Measurements from ENCODE around the gene PCDHGA1. TPM values are rescaled to one million over a fixed set of nuclear protein-coding genes. Genes with fewer than 3 reads are reported as not detected.

PCDHGA1 gene
- total RNA-seq, 1 donor from 2014 or later, result 0.13 TPM

DNA sequence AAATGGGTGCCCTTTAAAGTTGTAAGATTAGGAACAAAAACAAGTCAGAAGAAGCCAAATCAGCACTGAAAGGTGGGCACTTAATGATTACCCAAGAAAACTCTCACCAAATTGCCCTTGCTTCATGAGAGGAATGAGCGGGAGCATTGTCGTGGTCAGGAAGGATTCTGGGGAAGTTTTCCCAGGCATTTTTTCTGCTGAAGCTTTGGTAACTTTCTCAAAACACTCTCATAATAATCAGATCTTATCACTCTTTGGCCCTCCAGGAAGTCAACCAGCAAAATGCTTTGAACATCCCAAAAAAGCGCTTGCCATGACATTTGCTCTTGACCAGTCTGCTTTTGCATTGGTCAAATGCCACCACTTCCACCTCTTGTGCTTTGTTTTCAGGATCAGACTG, 135.0 kb downstream of the PCDHGA1 start:
- Mint-ChIP-seq H3K9me3 (ENCODE audit: unreplicated experiment) (peaks cover 5% of the 10 kb centered on the region), H3K4me3 (ENCODE audit: unreplicated experiment) (no peak overlapping the region), H3K27me3 (ENCODE audit: unreplicated experiment) (no peaks in the 10 kb centered on the region), H3K27ac (ENCODE audit: unreplicated experiment) (no peak overlapping the region), H3K4me1 (ENCODE audit: unreplicated experiment) (peaks cover 4% of the 10 kb centered on the region), H3K36me3 (ENCODE audit: unreplicated experiment) (peaks cover 8% of the 10 kb centered on the region)
- DNase-seq (ENCODE audit: extremely low spot score, unreplicated experiment), result no peak
- TF ChIP-seq, protein P1, sequence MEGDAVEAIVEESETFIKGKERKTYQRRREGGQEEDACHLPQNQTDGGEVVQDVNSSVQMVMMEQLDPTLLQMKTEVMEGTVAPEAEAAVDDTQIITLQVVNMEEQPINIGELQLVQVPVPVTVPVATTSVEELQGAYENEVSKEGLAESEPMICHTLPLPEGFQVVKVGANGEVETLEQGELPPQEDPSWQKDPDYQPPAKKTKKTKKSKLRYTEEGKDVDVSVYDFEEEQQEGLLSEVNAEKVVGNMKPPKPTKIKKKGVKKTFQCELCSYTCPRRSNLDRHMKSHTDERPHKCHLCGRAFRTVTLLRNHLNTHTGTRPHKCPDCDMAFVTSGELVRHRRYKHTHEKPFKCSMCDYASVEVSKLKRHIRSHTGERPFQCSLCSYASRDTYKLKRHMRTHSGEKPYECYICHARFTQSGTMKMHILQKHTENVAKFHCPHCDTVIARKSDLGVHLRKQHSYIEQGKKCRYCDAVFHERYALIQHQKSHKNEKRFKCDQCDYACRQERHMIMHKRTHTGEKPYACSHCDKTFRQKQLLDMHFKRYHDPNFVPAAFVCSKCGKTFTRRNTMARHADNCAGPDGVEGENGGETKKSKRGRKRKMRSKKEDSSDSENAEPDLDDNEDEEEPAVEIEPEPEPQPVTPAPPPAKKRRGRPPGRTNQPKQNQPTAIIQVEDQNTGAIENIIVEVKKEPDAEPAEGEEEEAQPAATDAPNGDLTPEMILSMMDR (IDR thresholded peaks at IDR 0.05), result no peak

DNA sequence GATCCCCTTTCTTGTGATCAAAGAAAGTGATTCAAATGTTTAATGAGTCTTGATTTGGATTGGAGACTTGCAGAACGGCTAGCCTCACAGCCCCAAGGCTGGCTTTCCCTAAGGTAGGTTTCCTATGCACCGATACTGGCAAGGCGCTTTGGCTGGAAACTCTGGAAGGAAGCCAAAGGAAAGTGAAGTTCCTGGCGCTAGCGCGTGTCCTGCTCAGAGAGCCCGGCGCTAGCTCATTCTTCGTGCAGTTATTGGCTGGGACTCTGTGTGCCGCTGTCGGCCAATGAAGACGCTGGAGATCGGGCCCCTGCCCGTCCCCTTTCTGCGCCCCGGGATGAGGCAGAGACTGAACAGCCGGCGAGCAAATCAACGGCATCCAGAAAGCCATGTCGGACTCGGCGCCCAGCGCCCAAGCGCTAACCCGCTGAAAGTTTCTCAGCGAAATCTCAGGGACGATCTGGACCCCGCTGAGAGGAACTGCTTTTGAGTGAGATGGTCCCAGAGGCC, 145.4 kb downstream of the PCDHGA1 start, which contains the start of gene PCDHGC3:
TSS of gene PCDHGC3 (plus strand) at position 342 of the 507 bp plus-strand sequence. CDS start at position 493, 151 bp downstream.
- Mint-ChIP-seq H3K36me3 (ENCODE audit: unreplicated experiment) (peaks cover 22% of the 10 kb centered on the region), H3K27ac (ENCODE audit: unreplicated experiment) (peak within 1 kb of the TSS; percentile 99), H3K27me3 (ENCODE audit: unreplicated experiment) (no peaks in the 10 kb centered on the region), H3K4me3 (ENCODE audit: unreplicated experiment) (peak within 1 kb of the TSS; percentile 97), H3K9me3 (ENCODE audit: unreplicated experiment) (no peaks in the 10 kb centered on the region), H3K4me1 (ENCODE audit: unreplicated experiment) (peaks cover 44% of the 10 kb centered on the region)
- peak; percentile 91 for DNase-seq (ENCODE audit: extremely low spot score, unreplicated experiment)
- TF ChIP-seq, protein P1 (IDR thresholded peaks at IDR 0.05), result peak; percentile 56

DNA sequence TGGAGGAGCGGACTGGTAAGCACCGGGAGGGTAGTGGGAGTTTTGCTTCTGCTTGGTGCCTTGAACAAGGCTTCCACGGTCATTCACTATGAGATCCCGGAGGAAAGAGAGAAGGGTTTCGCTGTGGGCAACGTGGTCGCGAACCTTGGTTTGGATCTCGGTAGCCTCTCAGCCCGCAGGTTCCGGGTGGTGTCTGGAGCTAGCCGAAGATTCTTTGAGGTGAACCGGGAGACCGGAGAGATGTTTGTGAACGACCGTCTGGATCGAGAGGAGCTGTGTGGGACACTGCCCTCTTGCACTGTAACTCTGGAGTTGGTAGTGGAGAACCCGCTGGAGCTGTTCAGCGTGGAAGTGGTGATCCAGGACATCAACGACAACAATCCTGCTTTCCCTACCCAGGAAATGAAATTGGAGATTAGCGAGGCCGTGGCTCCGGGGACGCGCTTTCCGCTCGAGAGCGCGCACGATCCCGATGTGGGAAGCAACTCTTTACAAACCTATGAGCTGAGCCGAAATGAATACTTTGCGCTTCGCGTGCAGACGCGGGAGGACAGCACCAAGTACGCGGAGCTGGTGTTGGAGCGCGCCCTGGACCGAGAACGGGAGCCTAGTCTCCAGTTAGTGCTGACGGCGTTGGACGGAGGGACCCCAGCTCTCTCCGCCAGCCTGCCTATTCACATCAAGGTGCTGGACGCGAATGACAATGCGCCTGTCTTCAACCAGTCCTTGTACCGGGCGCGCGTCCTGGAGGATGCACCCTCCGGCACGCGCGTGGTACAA, 146.0 kb downstream of the PCDHGA1 start:
- TF ChIP-seq, protein P1 (IDR thresholded peaks at IDR 0.05), result no peak
- H3K4me3 Mint-ChIP-seq (ENCODE audit: unreplicated experiment), result peak overlapping the region; percentile 97
- no peak for DNase-seq (ENCODE audit: extremely low spot score, unreplicated experiment)
- H3K36me3 Mint-ChIP-seq (ENCODE audit: unreplicated experiment), result peaks cover 27% of the 10 kb centered on the region
- no peaks in the 10 kb centered on the region for H3K27me3 Mint-ChIP-seq (ENCODE audit: unreplicated experiment)
- H3K27ac Mint-ChIP-seq (ENCODE audit: unreplicated experiment), result peak overlapping the region; percentile 99
- peaks cover 48% of the 10 kb centered on the region for H3K4me1 Mint-ChIP-seq (ENCODE audit: unreplicated experiment)
- H3K9me3 Mint-ChIP-seq (ENCODE audit: unreplicated experiment), result no peaks in the 10 kb centered on the region

DNA sequence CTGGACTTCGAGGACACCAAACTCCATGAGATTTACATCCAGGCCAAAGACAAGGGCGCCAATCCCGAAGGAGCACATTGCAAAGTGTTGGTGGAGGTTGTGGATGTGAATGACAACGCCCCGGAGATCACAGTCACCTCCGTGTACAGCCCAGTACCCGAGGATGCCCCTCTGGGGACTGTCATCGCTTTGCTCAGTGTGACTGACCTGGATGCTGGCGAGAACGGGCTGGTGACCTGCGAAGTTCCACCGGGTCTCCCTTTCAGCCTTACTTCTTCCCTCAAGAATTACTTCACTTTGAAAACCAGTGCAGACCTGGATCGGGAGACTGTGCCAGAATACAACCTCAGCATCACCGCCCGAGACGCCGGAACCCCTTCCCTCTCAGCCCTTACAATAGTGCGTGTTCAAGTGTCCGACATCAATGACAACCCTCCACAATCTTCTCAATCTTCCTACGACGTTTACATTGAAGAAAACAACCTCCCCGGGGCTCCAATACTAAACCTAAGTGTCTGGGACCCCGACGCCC, 146.8 kb downstream of the PCDHGA1 start:
- Mint-ChIP-seq H3K36me3 (ENCODE audit: unreplicated experiment) (peaks cover 27% of the 10 kb centered on the region), H3K4me3 (ENCODE audit: unreplicated experiment) (peak overlapping the region; percentile 97), H3K27me3 (ENCODE audit: unreplicated experiment) (no peaks in the 10 kb centered on the region), H3K9me3 (ENCODE audit: unreplicated experiment) (no peaks in the 10 kb centered on the region), H3K27ac (ENCODE audit: unreplicated experiment) (peak overlapping the region; percentile 99), H3K4me1 (ENCODE audit: unreplicated experiment) (peaks cover 48% of the 10 kb centered on the region)
- TF ChIP-seq, protein P1 (IDR thresholded peaks at IDR 0.05), result no peak
- DNase-seq (ENCODE audit: extremely low spot score, unreplicated experiment), result no peak

DNA sequence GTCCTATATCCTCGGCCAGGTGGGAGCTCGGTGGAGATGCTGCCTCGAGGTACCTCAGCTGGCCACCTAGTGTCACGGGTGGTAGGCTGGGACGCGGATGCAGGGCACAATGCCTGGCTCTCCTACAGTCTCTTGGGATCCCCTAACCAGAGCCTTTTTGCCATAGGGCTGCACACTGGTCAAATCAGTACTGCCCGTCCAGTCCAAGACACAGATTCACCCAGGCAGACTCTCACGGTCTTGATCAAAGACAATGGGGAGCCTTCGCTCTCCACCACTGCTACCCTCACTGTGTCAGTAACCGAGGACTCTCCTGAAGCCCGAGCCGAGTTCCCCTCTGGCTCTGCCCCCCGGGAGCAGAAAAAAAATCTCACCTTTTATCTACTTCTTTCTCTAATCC, 147.5 kb downstream of the PCDHGA1 start:
- Mint-ChIP-seq H3K9me3 (ENCODE audit: unreplicated experiment) (no peaks in the 10 kb centered on the region), H3K27me3 (ENCODE audit: unreplicated experiment) (no peaks in the 10 kb centered on the region), H3K36me3 (ENCODE audit: unreplicated experiment) (peaks cover 27% of the 10 kb centered on the region), H3K27ac (ENCODE audit: unreplicated experiment) (no peak overlapping the region), H3K4me1 (ENCODE audit: unreplicated experiment) (peaks cover 50% of the 10 kb centered on the region), H3K4me3 (ENCODE audit: unreplicated experiment) (peak overlapping the region; percentile 97)
- TF ChIP-seq, protein P1 (IDR thresholded peaks at IDR 0.05), result no peak
- no peak for DNase-seq (ENCODE audit: extremely low spot score, unreplicated experiment)

All from osteocyte (in vitro differentiated cells).